Activated T-cell treated with anti-CD3 and anti-CD28 coated beads for 24 hours (primary cell): ENCODE data around the gene TYMP.

Experiments used
- DNase-seq: peaks from one replicate; pipeline ENCODE4 v3.0.0-alpha.2; 2020; ENCODE audit warnings: low read depth

The TYMP gene, protein sequence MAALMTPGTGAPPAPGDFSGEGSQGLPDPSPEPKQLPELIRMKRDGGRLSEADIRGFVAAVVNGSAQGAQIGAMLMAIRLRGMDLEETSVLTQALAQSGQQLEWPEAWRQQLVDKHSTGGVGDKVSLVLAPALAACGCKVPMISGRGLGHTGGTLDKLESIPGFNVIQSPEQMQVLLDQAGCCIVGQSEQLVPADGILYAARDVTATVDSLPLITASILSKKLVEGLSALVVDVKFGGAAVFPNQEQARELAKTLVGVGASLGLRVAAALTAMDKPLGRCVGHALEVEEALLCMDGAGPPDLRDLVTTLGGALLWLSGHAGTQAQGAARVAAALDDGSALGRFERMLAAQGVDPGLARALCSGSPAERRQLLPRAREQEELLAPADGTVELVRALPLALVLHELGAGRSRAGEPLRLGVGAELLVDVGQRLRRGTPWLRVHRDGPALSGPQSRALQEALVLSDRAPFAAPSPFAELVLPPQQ

DNA sequence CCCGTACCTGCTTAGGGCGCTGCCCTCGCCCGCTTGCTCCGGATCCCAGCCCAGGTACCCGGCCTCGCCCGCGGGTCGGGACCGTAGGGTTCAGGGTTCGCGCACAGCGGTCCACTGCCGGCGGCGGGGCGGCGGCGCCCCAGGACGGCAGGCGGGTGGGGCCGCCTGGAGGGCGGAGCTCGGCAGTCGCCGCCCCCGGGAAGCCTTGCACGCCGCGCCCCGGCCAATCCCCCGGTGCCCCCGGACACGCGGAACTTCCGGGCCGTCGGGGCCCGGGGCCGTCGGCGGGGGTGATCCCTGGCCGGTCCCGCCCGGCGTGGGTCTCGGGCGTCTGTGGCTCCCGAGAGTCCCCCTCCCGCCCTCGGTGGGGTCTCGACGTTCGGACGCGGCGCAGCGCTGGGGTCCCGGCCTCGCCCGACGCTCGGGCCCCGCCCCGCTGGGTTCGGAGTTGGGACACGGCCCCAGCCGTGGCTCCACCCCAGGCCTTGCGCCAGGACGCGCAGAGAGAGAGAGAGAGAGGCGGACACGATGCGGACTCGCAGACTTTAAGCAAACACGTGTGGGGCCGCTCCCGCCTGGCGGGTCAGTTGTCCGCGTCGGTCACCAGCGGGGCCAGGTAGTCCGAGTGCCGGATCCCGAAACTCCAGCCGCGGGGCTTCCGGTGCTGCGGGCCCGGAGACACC, at the start of gene TYMP:
Gene TYMP, minus strand, starts transcription at position 116 of the 683 bp plus-strand sequence. CDS start 303 bp downstream, outside the sequence.
- peak; percentile 61 for DNase-seq

DNA sequence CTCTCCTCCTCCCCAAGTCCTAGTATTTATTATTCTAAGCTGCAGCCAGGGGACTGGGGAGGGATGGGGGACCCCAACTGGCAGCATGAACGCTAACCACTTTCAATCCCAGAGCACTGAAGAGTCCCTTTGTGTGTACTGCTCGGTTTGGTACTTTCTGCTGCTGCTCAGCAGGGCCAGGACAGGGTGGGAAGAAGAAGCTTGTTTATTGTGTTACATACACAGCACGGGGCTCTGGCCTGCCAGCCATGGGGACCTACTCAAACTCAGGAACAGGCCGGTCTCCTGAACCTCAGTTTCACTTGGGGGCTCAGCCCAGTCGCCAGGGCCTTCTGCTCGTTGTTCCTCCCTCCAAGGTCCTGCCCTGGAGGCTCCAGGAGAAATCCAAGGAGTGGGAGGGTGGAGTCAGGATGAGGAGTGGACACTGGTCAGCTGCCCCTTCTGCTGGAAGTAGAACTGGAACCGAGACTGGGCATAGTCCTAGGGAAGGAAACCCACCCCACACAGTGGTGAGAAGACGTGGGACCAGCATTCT, 49.0 kb upstream of the TYMP start:
- no peak for DNase-seq

DNA sequence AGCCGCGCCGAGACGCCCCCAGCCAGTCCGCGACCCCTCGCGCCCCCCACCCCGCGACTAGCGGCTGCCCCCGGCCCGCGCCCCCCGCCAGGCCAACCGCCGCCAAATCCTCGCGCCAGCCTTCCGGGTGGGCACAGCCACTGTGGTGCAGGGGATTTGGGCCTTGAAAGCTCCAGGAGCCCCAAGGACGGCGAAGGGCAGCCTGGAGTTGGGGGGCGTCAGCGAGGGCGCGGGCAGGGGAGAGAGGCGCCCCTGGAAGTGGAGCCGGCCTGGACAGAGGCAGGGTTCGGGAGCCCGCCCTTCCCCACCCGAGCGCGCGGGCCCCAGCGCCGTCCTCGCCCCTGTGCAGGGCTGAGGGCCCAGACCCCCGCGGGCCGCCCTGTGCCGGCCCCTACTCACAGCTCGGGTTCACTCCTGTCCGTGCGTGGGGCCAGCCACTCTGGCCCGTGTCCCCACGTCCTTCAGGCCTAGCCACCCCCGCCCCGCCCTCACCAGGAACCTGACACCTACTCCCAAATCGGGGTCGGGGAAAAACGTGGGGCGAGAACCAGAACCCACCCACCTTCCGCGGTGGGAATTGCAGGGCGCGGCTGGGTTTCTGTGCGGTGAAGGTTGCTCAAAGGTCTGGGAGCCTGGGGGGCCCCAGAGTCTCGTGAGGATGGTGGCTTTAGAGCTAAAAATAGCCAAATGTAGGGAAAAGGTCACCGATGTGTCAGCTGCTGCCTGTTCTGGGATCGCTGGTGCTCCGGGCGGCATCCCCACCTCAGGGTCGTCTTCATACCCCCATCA, 48.4 kb upstream of the TYMP start, which contains the start of gene CPT1B:
Gene CPT1B, minus strand, starts transcription at position 441 of the 789 bp plus-strand sequence. CDS start 512 bp downstream, outside the sequence.
- DNase-seq = no peak

DNA sequence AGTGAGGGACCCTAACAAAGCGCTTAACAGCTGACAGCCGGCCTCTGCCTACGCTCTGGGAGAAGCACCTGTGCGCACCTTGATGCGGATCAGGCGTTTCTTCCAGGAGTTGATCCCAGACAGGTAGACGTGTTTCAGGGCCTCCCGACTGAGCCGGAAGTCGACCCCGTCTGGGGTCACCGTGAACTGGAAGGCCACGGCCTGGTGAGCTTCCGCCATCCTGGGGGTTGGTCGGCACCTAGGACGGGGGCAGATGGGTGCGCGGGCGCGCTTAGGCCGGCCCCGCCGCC, 47.8 kb upstream of the TYMP start:
- no peak for DNase-seq

DNA sequence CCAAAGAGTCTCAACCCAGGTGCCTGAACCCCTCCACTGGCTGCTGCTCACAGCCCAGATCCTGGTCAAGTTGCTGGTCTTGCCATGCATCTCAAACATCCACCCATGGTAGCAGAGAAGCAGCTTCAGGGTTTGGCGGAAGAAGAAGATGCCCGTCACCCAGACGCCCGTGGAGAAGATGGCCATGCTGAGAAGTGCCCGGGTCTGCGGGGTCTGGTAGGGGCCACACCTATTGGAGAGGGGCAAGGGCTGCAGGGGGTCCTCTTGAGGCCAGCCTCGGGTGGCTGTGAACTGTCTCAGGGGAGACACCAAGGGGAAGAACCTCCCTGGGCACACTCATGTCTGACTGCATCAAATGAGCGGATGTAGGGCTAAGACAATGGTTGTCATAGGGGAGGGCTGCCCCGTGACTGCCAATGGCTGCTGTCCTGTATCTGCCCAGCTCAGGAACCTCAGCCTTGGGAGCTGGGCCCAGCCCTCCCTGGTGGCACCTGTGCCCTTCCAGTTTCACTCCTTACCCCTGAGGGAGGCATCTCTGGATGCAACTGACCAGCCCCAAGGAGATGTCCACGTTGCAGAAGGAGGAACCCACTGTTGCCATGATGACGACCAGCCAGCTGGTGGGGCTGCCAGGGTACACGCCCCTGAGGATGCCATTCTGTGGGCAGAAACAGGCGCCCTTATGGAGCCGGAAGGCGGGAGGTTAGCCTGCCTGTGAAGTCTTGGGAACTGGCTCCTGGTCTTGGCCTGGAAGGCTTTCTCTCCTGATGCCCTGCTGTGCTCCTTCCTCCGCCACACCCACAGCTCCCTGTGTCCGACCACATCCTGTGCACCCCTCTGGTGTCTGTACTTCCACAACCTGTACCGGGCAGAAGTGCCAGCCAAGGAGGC, 47.2 kb upstream of the TYMP start:
- no peak for DNase-seq

DNA sequence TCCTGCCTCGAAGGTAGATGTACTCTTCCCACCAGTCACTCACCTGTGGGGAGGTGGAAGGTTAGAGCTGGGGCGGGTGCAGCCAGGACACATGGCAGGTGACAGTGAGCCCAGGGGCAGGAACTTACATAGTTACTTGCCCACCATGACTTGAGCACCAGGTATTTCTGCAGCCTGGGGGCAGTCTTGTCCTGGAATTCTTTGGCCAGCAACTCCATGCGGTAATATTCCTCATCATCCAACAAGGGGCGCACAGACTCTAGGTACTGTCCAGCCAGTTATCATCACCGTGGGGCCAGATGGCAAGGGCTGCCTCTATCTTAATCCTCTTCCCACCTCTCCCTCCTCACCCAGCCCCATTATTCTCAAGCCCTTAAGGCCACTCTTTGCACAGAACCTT, 46.3 kb upstream of the TYMP start:
- no peak for DNase-seq

DNA sequence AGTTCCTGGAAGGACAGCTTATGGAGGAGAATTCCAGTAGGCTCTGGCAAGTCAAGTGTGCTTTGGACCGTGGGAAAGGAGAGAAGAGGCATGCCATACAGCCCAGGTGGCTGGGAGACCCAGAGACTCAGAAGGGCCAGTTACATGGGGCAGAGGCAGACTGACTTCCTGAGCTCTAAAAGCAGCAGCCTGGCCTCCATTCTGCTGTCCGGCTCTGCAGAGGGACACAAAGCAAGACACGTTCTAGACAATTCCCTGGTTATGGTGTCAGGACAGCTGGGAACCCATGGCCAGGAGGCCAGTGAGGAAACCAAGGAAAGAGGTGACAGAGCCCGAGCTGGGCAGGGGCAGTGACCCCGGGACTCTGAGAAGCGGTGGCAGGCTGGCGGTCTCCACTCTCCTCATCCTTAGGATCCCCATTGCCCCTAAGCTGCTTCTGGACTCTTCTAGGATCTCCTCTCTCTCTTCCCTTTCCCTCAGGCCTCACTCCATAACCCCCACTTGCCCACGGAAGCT, 45.7 kb upstream of the TYMP start:
- DNase-seq = no peak

DNA sequence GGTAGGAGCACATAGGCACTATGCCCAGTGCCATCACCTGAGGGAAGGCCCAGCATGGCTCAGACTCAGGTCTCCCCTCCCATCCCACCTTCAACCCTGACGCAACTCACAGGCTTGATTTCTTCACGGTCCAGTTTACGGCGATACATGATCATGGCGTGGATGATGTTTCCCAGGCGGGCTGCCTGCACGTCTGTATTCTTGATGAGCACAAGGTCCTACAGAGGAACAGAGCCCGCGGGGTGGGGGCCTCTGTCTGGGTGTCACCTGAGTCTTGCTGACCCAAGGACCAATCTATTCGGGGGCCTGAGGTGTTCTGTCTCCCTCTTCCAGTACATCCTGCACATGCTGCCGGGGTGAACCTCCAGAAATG, 44.6 kb upstream of the TYMP start:
- DNase-seq = no peak

DNA sequence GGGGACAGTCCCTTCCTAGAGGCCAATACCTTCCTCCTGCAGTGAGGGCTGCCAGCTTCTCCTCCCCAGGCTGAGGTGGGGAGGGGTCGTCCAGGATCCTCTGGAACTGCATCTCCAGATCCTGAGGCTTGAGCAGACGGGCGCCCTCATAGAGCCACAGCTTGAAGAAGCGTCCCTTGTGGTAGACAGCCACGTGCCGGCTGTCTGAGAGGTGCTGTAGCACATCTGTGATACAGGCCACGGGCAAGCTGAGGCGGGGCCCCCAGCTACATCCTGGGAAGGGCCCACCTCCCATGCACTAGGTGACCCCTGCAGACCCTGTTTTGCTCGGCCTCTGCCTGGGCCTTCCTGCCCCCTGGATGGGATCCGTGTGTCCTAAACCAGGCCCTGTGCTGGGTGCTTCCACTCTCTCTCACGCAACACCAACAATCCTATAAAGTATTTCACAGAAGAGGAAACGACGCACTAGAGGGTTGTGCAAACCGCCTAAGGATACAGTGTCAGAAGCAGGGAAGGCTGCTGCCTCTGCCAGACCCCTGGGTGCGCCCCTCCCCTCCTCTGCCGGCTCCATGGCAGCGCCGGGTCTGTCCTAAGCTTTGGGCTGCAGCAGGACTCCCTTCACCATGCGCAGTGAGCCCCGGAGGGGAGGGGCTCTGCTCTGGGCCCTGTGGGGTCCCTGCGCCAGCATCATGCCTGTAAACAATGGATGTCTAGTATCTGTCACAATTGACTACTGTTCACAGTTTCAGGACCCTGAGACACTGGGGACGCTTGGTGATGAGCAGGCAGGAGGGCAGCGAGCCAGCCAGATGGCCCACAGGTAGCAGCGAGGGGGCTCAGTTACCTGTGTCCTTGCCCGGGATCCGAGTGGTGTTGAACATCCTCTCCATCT, 43.9 kb upstream of the TYMP start:
- no peak for DNase-seq

DNA sequence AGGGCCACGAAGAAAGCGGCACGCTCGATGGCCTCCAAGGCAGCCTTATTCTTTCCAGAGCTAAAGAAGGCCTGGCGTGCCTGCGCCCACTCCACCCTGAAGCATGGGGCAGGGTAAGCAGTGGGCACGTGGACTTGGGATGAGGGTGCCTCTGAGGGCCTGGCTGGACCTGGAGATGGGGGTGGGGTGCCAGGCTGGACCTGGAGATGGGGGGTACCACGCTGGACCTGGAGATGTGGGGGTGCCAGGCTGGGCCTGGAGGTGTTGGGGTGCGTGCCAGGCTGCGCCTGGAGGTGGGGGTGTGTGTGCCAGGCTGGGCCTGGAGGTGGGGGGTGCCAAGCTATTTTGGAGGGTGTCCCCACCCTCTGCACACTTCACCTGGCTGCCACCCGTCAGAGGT, 43.2 kb upstream of the TYMP start:
- DNase-seq = no peak

DNA sequence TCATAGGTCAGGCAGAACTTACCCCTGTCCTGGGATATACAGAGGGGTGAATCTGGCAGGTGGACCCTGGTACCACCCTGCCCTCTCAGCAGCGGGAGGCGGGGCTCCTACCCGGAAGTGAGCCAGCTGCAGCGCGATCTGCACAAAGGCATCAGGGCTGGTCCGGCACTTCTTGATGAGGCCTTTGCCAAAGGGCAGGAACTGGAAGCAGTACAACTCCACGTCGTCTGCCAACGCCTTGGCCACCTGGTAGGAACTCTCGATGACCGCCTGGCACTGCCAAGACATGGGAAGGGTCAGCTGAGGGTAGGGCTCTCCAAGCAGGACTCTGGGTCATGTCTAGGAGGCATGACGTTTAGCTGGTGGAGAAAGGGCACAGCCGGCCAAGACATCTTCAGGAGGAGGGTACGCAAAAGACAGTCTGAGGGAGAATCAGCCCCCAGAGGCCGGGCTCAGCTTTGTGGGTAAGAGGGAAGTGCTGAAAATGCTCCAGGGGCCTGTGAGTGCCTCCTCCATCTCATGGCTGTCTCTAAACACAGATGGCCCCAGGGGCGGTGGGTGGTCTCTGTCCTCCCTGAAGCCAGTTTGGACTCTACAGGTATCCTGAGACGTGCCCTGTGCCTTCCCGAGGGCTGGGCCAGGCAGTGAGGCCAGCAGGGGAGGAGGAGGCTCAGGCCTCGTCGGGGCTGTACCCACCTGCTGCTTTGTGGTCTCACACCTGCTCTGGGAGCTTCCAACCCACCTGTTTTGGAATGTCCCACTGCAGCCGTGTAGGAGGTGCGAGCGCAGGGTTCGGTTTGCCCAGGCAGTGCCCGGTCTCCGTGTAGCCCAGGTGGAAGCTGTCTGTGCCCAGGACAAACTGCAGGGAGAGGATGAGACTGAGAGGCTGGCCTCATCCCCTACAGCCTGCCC, 41.7 kb upstream of the TYMP start:
- no peak for DNase-seq

DNA sequence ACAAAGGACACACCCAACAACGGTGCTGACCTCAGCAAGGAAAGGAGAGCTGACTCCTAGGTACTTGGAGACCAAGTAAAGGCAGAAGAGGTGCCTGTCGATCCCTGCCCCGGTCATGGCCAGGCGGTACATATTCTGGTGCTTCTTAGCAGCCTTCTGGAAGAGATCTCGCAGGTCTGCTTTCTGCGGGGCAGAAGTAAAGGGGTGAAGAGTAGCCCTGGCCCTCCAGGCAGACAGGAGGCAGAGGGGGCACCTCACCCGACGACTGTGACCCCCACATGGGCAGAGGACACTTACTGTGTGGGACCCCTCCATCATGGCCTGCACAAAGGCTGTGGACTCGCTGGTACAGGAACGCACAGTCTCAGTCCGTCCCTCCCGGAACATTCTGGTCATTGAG, 41.0 kb upstream of the TYMP start:
- no peak for DNase-seq

DNA sequence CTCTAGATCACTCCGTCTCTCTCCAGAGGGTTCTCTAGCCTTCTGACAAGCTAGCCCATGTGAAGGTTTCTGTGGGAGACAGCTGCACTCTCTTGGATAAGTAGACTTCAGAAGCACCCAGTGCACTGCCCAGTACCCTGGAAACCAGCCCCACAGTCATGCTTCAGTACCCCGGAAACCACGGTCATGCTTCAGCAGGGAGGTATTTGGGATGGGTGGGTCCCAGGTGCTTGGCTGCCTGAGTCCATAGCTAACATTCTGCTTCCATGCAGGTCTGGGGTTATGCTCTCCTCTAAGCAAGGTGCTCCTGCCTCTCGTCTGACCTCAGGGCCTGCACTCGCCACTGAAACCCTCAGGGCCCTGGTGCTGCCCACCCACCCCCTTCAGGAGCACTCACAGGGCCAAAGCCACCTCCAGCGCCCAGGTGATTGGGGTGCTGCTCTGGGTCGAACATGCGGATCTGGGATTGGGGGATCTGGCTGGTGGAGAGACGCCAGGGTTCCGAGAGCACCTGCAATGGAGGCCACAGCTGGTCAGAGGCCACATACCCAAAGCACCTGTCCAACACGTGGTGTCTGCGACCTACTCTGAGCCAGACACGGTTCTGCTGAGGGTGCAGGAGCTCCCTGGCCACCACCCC, 40.2 kb upstream of the TYMP start:
- DNase-seq = no peak

DNA sequence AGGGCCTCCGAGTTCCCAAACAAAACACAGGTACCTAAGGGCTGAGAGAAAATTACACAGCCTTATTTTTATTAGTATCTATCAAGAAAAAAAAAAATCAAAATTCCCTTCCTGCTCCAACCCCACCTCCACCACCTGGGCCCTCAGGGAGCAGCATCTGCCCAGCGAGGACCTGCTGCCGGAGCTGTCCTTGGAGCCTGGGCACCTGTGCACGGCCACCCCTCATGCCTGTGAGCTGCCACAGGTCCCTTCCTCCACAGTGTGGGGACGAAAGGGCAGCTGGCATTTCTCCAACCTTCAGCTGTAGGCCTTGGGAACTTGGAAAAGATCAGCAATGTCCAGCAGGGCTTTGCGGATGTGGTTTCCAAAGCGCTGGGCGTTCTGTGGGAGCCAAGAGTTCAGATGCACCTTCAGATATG, 39.2 kb upstream of the TYMP start:
- no peak for DNase-seq

DNA sequence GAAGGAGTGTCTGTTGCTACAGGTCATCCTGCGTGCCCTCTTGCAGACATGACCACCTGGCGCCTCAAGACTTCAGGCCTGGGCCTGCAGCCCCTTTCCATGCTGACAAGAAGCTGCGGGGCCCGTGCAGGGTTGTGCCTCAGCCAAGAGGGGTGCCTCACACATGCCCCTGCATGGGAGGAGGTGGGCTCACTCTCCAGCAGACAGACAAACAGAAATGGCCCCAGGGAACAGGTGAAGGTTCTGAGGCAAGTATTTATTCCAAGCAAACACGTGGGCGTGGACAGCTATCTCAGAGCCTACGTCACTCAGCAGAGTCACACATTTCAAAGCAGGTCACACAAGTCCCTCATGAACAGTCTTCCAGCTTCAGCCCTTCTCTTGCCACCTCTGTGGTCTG, 38.8 kb upstream of the TYMP start:
- no peak for DNase-seq

DNA sequence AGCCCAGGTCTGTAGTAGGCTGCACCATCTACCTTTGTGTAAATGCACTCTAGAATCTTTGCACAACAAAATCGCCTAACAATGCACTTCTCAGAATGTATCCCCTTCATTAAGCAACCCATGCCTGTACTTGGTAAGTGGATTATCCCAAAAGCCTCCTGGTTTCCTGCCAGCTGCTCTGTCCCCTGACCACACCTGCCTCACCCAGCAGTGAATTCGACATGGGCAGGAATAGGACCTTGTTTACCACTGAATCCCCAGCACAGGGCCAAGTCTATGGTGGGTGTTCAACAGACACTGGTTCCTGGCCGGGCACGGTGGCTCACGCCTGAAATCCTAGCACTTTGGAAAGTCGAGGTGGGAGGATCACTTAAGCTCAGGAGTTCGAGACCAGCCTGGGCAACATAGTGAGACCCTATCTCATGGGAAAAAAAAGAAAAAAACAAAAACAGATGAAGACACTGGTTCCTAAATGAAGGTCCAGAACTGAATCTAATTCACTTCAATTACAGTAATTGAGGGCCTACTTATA, 38.0 kb upstream of the TYMP start:
- no peak for DNase-seq

DNA sequence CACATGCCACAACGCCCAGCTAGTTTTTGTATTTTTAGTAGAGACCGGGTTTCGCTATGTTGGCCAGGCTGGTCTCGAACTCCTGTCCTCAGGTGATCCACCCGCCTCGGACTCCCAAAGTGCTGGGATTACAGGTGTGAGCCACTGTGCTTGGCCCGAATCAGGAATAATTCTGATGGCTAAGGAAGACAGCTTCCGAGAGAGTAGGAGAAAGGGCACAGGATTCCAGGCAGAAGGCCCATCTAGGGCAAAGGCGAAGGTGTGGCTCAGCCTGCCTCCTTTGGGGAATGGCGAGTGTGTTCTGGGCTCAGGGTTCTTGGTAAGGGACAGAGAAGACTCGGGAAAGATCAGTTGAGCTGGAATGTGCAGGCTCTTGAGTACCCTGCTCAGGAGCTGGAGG, 34.5 kb upstream of the TYMP start:
- no peak for DNase-seq

DNA sequence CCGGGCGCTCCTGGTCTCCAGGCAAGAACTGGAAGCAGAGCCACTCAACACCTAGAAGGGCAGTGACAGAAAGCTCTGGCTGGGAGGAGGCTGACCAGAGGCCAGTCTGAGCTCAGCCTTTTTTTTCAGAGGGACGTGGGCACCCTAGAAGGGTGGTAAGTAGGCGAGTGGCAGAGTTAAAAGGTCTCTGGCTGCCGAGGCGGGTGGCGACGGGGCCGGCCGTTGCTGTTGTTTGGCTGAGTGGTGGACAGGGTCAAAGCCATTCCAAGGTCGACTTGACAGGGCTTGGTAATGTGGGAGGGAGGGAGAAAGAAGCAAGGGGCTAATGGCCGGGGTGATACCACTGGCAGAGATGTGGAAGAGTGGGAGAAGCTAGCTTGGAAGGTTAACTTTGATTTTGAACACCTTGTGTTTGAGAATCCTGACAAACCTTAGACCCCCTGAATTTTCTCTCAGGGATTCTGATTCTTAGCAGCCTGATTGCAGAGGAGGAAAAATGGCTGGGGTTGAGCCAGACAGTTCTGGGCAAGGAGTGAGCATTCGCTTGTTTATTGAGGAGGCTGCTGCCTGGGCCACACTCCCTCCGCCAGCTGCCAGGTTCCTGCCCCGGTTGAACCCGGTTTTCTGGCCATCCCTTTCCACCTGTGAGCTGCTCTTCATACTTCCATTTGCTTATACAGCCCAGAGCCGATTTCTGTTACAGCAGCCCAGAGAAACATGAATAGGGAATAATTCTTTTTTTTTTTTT, 33.8 kb upstream of the TYMP start:
- DNase-seq = no peak
